SIG-M5 treated with dmso at 0.1 percent for 504 hours (cell line): Measurements from ENCODE around the gene LOXHD1.

Experiments used
- DNase-seq: peaks from one replicate; lab custom pipeline; 2025; ENCODE audit not compliant: unreplicated experiment; lab: John Stamatoyannopoulos, UW

The LOXHD1 gene, protein sequence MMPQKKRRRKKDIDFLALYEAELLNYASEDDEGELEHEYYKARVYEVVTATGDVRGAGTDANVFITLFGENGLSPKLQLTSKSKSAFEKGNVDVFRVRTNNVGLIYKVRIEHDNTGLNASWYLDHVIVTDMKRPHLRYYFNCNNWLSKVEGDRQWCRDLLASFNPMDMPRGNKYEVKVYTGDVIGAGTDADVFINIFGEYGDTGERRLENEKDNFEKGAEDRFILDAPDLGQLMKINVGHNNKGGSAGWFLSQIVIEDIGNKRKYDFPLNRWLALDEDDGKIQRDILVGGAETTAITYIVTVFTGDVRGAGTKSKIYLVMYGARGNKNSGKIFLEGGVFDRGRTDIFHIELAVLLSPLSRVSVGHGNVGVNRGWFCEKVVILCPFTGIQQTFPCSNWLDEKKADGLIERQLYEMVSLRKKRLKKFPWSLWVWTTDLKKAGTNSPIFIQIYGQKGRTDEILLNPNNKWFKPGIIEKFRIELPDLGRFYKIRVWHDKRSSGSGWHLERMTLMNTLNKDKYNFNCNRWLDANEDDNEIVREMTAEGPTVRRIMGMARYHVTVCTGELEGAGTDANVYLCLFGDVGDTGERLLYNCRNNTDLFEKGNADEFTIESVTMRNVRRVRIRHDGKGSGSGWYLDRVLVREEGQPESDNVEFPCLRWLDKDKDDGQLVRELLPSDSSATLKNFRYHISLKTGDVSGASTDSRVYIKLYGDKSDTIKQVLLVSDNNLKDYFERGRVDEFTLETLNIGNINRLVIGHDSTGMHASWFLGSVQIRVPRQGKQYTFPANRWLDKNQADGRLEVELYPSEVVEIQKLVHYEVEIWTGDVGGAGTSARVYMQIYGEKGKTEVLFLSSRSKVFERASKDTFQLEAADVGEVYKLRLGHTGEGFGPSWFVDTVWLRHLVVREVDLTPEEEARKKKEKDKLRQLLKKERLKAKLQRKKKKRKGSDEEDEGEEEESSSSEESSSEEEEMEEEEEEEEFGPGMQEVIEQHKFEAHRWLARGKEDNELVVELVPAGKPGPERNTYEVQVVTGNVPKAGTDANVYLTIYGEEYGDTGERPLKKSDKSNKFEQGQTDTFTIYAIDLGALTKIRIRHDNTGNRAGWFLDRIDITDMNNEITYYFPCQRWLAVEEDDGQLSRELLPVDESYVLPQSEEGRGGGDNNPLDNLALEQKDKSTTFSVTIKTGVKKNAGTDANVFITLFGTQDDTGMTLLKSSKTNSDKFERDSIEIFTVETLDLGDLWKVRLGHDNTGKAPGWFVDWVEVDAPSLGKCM (N-terminal part only)

DNA sequence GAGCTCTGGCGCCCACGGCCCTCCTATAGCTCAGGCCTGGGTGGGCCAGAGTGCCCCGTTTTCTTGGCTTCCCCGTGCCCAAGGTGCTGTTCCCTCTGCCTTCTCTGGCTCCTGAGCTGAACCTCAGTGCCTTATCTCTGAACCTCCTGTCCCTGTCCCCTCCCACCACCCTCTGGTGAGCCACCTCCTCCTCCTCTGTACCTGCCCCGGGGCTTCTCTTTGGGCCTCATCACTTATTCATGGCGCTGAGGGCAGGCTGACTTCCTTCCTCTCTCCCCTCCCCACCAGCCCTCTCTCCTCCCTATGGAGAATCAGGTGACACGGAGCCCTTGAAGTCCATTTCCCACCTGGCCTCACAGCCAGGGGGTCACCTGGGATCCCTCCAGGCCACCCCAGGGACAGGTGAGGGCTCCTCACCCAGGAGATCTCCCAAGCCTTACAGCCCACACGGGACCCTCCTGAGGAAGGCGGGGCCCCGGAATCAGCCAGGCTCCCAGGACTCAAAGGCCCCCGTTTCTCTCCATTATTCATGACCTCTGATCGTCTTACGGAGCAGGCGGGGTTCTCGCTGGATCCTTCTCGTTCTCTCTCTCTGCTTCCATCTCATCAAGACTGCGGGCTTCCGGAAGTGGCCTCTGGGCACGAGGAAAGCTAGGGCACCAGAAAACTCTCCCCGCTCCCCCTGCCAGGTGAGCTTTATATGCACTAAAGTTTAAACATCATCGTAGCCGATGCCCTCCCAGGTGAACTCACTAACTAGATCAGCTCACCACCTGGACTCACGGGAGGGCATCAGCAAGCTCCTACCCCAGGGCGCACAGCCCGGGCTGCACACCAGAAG, at the start of gene LOXHD1:
TSS of gene LOXHD1 (minus strand) at position 106 of the 841 bp plus-strand sequence. CDS start 187 bp downstream, outside the sequence.
- DNase-seq, result no peak

DNA sequence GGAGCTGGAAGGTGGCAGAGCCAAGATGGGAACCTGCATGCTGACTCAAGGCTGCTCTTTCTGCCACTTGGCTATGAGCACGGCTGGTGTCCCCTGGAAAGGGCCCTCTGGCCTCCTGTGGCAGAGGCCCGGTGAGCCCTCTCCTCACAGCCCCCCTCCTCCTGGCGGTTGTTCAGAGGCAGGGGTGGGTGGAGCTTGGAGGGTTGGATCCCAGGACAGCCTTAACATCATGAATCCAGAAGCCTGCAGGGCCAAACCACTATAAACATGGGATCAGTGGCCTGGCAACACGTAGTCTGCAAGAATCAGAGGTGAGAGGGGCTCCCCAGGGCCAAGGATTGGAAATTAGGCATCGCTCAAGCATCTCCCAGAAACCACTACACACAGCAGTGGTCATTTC, 48.5 kb upstream of the LOXHD1 start:
- DNase-seq, result no peak

DNA sequence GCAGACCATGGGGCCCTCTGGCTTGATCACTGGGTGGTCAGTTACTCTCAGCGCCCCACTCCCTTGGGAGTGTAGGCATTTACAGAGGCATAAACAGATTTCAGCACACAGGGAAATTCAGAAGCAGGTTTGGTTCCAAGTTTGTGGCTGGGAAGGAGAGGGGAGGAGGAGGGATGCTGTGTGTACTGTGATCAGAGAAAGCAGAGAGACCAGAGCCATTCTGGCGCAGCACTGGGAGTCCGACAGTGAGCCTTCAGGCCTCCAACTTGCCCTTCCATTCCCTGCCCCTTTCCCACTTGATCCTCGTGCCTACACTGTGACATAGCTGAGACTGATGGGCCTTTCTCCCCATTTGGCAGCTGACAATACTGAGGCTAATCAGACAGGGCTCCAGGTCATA, 47.8 kb upstream of the LOXHD1 start:
- DNase-seq, result no peak

DNA sequence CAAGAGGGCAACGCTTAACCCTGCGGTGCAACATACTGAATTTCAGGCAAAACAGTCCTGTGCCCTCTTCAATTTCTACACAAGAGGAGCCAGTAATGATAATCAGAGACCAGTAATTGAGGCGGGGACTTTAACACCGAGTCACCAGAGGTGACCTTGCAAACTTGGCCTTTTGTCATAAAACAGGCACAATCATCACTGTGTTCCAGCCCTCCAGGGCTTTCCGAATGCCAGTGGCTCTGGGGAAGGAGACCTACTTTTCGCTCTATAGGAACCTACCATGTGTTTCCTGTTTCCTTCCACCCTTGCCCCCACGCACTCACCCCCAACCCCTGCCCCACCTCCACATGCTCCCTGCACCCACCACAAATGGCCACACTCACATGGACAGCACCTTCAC, 47.2 kb upstream of the LOXHD1 start:
- DNase-seq, result no peak

DNA sequence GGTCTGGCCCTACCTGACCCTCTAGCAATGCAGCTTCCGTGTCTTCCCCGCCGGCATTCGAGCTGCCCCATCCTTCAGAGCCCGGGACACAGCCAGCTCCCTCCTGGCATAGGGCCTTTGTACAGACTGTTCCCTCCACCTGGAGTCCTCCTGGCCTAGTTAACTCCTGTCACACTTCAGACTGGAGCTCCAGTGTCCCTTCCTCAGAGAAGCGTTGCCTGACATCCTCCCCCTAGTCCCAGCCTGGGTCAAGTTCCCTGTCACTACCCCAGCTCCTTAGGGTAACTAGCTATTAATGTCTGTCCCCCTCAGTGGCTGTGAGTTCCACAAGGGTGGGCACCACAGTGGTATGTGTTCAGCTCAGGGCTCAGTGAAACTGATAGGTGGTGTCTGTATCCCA, 45.5 kb upstream of the LOXHD1 start:
- no peak for DNase-seq

DNA sequence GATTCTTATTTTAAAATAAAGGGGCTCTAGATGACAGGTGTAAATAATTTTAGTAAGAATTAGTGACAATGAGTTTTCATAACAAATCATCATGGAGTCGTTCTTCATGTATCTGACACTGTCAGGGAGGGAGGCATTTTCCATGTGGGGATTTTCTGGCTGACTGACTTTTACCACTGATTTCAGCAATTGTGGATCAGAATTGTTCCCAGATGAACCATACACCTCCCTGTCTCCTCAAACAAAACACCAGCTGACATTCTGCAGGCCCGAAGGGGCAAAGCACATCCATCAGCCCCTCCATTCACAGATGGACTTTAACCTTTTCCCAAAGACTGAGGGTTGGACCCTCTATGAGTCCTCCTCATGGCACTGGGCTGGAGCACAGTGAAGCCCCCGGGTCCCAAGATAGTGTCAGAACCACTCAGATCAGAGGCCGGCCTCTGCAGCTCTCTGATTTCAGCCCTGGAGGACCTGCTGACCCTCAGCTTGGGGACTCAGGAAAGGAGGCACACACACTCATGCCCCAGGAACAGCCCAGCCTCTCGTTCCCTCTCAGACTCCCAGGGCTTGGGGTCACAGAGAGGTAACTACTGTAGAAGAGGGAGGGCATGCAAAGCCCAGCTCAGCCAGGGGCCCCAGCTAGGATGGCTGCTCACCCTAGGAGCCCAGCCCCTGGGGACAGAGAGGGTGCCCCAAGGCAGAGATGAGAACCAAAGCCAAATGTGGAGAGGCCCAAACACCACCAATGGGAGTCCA, 43.2 kb upstream of the LOXHD1 start:
- no peak for DNase-seq

DNA sequence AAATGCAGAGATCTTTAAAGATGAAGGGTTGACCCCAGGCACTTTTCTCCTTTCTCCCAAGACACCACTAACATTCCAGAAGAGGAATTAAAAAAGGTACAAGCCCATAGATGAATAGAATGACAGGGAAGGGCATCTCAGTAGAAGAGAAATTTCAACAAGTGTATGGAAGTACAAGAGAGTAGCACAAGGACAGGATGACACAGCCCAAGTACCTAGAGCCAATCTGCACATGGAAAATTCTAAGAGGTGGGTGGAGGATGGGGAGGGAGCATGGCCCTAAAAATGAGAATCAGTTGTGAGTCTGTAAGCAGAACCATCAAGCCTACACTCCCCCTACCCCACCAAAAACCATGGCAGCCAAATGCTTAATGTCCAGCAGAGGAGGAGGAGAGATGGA, 39.7 kb upstream of the LOXHD1 start:
- DNase-seq, result no peak

DNA sequence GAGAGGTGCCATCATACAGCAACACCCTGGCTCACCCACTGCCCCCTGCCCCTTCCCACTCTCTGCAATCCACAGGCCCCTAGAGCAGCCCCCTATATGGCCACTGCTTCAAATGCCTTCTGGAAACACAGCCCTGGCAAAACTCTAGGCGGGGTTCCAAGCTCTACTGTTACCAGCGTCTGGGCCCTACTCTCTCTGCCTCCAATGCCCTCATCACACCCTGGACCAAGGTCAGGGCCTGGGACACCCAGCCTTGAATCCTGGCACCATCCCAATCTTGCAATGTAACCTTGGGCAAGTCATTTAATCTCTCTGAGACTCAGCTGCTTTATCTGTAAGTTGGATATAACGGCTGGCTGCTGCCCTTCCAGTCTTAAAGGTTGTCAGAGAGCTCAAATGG, 39.2 kb upstream of the LOXHD1 start:
- DNase-seq, result no peak

DNA sequence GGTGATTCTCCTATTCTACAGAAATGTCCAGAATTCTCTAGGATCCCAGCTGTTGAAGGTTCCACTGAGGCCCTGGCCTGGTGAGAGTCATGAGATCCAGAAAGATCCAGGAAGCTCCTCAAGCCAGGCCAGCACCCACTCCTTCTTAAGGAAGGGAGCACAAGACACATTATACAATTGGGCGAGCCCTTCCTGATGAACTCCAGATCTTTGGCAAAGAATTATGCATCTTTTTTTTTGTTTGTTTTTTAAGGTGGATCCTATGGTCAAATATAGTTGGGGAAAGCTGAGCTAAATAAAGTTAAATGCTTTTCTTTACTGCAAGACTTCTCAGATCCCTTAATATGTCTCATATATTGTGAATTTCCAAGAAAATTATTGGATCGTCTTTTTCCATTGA, 37.0 kb upstream of the LOXHD1 start:
- DNase-seq, result no peak

DNA sequence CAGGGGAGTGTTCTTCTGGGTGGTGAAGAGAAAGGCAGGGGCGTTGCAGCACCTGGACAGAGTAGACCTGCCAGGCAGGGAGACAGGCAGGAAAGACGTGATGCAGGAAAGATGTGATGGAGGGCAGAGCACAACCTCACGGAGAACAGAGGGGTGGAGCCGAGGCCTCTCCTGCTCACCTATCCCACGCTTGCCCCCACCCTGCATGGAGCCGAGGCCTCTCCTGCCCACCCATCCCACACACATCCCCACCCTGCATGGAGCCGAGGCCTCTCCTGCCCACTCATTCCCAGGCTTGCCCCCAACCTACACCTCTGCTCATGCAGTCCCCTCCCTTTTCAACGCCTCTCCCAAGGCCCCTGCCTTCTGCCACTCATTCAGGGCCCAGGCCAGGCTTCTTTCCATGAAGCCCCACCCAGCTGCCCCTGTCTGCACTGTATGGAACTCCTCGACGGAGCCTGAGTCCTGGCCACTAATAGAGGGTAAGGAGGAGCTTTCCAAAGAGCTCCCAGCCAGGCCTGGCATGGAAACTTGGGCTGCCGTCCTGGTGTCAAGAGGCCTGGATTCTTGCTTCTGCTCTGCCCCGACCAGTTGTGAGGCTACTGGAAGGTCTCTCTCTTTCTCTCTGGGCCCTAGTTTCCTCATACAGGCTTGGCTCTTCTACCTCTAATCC, 32.0 kb upstream of the LOXHD1 start:
- DNase-seq, result no peak

DNA sequence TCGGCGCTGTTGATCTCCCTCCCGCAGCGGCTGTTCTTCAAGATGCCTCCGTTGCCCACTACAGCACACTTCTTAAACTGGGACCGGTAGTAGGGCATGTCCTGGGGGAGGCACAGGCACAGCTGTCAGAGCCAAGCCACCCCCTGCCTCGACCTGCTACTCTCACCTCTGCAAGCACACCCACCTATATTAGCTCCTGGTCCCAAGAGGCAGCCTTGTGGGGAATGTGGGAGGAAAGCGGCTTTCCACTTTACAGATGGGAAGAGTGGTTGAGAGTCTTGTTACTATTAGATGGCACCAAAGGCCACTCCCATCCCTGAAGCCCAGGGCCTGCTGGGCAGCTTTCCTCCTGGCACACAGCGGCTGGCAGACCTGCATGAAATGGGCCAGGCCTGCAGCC, 29.2 kb upstream of the LOXHD1 start:
- DNase-seq, result no peak

DNA sequence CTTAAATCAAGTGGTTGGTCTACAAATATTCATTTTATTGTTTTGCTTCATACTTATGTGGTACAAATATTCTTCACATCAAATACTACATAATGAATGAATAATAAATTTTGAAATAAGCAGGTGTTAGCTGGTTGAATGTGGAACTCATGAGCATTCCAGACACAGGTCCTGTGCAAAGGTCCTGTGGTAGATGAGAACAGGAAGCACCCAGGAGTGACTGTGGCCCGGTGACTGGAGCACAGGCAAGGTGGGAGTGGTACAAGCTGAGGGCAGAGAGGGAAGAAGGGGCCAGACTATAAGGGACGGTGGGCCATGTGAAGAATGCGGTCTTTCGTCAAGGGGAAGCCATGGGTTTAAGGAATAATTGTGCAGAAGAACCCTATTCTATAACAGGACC, 26.2 kb upstream of the LOXHD1 start:
- DNase-seq, result no peak

DNA sequence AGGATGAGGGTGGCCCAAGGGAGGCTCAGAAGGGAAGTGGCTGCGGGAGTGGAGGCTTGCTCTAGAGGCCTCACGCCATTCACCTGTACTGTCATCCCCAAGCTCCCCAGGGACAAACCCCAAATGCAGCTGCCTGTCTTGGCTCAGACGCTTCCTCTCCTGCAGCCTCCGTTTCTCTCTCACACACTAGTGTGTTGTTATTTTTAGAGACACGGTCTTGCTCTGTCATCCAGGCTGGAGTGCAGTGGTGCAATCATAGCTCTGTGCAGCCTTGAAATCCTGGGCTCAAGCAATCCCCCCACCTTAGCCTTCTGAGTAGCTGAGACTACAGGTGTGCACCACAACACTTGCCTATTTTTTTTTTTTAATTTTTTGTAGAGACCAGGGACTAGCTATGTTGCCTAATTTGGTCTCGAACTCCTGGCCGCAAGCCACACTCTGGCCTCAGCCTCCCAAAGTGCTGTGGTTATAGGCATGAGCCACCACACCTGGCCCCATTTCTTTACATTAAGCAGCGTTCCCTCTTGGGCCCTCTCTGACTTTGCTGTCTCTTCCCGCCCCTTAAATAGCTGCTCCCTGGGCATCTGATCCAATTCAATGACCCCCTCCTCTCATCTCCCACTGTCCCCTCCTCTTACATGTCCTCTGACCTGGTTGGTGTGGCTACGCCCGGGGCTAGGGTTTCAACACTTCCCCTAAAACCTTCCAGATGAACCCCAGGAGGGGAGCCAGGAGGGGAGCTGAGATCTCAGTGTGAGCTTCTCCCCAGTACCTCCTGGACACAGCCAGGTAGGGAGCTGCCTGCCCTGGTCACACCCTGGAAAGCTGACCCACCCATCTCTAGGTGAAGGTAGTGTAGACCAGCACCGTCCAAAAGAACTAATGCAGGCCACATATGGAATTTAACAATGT, 24.0 kb upstream of the LOXHD1 start:
- DNase-seq, result peak; percentile 65

DNA sequence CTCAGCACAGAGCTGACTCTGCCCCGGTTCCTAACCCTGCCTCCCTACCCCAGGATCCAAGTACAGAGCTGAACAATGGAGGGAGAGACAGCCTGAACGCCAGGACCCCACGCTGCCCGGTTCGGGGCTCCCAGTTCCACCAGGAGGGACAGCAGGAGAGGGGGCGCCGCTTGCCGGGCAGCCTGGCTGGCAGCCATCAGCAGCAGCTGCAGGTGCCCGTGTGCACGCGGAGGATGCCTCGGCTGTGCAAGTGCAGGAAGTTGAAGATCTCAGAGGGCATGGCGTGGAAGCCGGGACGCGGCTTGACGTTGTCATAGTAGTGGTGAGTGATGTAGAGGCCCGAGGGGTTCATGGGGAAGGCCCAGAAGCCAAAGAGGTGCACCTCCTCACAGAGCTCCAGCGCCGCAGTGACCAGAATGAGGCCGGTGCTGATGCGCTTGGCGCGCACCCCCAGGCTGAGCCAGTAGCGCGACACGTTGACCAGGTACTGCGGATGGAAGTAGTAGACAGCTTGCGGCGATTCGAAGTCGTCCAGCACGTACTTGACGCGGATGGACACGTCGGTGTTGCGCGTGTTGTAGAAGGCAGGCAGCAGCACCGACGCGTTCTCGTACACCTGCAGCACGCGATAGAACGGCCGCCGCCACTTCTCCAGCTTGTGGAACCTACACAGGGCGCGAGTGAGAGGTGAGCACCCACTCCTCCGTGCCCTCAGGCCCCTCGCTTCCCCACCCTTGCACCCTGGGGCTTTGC, 23.0 kb upstream of the LOXHD1 start:
- no peak for DNase-seq

DNA sequence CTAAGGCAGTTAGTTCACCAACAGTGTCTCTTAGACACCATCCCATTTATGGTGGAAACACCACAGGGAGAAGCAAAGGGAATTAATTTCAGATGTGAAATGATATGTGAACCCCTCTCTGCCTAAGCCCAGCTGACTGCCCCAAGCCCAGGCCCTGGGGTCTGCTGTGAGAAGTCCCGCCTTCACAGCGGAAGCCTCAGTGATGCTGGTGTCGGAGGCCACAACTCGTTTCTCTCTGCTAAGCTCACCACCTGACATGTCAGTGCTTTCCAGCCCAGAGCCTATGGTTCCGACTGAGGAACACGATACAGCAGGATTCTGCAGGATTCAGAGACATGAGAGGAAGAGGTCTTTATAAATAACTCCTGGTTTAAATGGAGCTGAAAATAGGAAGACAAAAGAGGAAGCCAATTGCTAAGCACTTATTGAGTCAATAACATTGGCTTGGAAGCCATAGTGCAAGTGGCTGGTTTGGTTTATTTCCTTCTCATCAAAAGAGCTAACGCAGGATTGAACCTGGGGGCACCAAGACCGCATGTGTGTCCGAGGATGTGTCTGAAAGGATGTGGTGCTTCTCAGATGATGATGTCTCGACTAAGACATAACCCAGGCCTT, 21.9 kb upstream of the LOXHD1 start:
- DNase-seq, result peak; percentile 79

DNA sequence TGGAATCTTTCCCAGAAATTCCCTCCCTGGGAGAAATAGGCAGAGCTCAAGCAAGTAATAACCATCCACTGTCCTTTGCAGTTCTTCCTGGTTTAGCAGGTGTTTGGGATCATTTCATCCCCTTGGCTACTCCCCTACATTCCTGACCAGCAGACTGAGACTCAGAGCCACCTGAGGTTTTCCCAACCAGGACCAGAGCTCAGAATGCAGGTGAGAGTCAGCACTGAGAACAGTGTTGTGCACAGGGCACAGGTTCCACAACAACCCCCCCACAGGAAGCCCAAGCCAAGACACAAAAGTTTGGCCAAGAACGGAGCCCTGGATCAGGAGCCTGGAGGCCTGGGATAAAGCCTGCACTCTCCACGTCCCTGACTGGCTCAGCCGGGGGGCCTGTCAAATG, 21.0 kb upstream of the LOXHD1 start:
- no peak for DNase-seq

DNA sequence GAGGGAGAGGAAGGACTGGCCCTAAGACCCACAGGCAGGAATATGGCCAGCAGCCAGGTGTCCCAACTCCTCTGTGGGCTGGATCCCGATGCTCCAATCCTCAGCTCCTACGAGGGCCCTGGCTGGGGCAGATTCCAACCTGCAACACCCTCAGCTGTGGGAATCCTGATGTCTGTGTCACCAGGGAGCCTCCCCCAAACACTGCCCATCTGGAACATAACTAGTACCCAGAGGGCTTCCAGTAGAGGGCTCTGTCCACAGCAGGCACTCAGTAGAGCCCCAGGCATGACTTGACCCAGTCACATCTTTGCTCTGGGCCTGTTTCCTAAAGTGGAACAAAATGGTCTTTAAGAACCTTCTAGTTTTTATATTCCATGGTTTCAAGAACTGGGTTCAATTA, 20.6 kb upstream of the LOXHD1 start:
- no peak for DNase-seq
